ENCODE measurements around the gene TMEM231. TPM values are rescaled to one million over a fixed set of nuclear protein-coding genes. Genes with fewer than 3 reads are reported as not detected.

TMEM231 gene
- total and polyA plus RNA-seq, 2 donors (not counting 3 experiments of a cell fraction or from before 2014, with no cell fraction given), result 10.0 to 35.8 TPM

GRCh38 chr16:75537776-75538175, 18.3 kb downstream of the TMEM231 start:
- H3K27me3 ChIP-seq (ENCODE audit: control insufficient read depth in 2 of 2, insufficient read depth in 2 of 2, low read length in 2 of 2), result no peaks in the 10 kb centered on the region
- H3K27ac ChIP-seq (ENCODE audit: insufficient read depth, low read depth, low read length), result no peak overlapping the region
- H2AFZ ChIP-seq (ENCODE audit: low read depth, low read length), result no peak overlapping the region
- no peak overlapping the region for H3K4me3 ChIP-seq (replicated peaks in 1 of 3; ENCODE audit: insufficient read depth in 1 of 3, low read depth in 1 of 3, low read length in 3 of 3)
- intact Hi-C loops (cut with micrococcal nuclease), result no loop called here
- H4K20me1 ChIP-seq (replicated peaks; ENCODE audit: control insufficient read depth, extremely low read depth, insufficient read depth, low read length), result no peaks in the 10 kb centered on the region
- DNase-seq (ENCODE audit: low read depth, low spot score), result no peak
- no peaks in the 10 kb centered on the region for H3K4me1 ChIP-seq (ENCODE audit: control insufficient read depth, extremely low read depth, insufficient read depth, low read length)
- no peaks in the 10 kb centered on the region for H3K79me2 ChIP-seq (ENCODE audit: control insufficient read depth, insufficient read depth, low read length)
- CTCF ChIA-PET, result interaction anchor here (0.7 to 1.0 kb wide), 3 partner anchors 13 to 21 kb away, joined by 3 to 4 read pairs (median 3); no protein-coding TSS in a partner anchor
- H3K9ac ChIP-seq (replicated peaks; ENCODE audit: extremely low read depth, insufficient read depth, low read length), result no peak overlapping the region
- dilution Hi-C loops (cut with MboI; ENCODE audit: extremely low pct_ligation_motif_present, low sequenced_read_pairs), result no loop called here
- BruUV-seq (replicated peaks), result no TSS peak
- FAIRE-seq, result no peak
- H3K4me2 ChIP-seq (ENCODE audit: insufficient read depth, low read length), result no peak overlapping the region
- no peaks in the 10 kb centered on the region for H3K9me3 ChIP-seq (replicated peaks; ENCODE audit: control insufficient read depth, insufficient read depth, low read length)
- TF ChIP-seq EZH2 (IDR thresholded peaks at IDR 0.05; ENCODE audit: borderline replicate concordance, low read depth, low read length, severe bottlenecking) (no peak), MYC (IDR thresholded peaks at IDR 0.05; ENCODE audit: low read depth, low read length) (no peak), JUN (IDR thresholded peaks at IDR 0.05; ENCODE audit: borderline replicate concordance, insufficient read depth, insufficient read length, low read depth) (no peak), POLR2A (IDR thresholded peaks at IDR 0.05; ENCODE audit: low read depth, low read length) (no peak), GATA2 (IDR thresholded peaks at IDR 0.05; ENCODE audit: insufficient read depth, insufficient read length, low read depth, low read length) (no peak), CTCF (IDR thresholded peaks at IDR 0.05; ENCODE audit: extremely low read depth in 1 of 2, insufficient read depth in 1 of 2, low read depth in 1 of 2, low read length in 2 of 2) (no peak)
- TF ChIP-seq, protein P1, sequence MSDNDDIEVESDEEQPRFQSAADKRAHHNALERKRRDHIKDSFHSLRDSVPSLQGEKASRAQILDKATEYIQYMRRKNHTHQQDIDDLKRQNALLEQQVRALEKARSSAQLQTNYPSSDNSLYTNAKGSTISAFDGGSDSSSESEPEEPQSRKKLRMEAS (IDR thresholded peaks at IDR 0.05; ENCODE audit: insufficient read depth, insufficient read length), result no peak
- no peaks in the 10 kb centered on the region for H3K9me1 ChIP-seq (replicated peaks; ENCODE audit: control insufficient read depth, extremely low read depth, insufficient read depth, low read length)
- POLR2A ChIA-PET, result no interaction called here
- H3K36me3 ChIP-seq (ENCODE audit: control insufficient read depth in 2 of 2, extremely low read depth in 1 of 2, insufficient read depth in 2 of 2, low read length in 2 of 2), result no peaks in the 10 kb centered on the region
